ENCODE data around the gene GULP1.
"Not testable (repeated sequence)": the region's sequence is repeated elsewhere in the genome, so short reads cannot be mapped to it uniquely, and the experiment has no call there.

Gene GULP1

DNA sequence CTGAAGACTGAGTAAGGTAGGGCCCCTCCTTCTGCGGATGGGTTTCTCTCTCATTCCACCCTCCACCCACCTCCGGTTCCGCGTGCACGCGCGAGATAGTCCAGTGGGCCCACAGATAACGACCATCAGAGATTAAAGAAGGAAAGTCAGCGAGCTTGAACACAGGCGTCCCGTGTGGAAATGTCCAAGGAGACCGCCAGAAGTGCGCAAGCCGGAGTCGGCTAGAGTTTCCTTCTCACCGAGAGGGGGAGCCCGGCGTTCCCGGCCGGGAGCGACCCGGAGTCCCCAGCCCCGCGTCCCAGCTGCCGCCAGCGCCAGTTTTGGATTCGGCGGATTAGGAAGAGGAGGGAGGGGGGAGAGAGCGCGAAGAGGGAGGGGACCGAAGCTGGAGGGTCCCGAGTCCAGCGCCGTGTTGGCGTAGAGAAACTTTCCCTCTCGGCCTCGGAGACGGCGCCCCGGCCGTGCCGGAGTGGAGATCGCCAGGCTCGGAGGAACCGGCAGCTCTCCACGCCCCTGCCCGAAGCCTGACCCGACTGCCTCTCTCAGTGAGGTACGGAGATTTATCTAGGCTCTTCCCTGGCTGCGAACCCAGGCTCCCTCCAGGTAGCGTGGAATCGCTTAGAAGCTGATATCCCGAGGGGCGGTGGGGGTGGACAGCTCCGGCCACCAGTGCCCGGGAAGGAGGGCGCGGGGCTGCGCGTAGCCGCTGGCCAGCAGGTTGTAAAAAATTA lies at the start of gene GULP1:
Gene GULP1, plus strand, starts transcription at position 258 of the 731 bp plus-strand sequence. CDS start 185,829 bp downstream, outside the sequence.
- peak; percentile 85 for DNase-seq
- in situ Hi-C loops (cut with HindIII; ENCODE audit: low pct_ligation_motif_present, low pct_unique_long_range_greater_than_20kb, low sequenced_read_pairs) = no loop called here

DNA sequence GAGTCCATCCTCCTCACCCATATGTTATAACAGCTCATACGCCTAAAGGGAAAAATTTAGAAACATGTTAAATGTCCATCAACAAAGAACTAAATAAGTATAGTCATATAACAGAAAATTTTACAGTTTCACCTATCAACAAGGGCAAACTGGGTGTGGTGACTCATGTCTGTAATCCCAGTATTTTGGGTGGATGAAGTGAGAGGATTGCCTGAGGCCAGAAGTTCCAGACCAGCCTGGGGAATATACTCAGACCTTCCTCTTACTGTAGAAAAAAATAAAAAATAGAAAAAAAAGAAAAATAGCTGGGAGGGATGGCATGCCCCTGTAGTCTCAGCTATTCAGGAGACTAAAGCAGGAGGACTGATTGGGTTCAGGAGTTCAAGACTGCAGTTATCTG lies 48.3 kb upstream of the GULP1 start:
- DNase-seq = no peak
- in situ Hi-C loops (cut with HindIII; ENCODE audit: low pct_ligation_motif_present, low pct_unique_long_range_greater_than_20kb, low sequenced_read_pairs) = no loop called here

DNA sequence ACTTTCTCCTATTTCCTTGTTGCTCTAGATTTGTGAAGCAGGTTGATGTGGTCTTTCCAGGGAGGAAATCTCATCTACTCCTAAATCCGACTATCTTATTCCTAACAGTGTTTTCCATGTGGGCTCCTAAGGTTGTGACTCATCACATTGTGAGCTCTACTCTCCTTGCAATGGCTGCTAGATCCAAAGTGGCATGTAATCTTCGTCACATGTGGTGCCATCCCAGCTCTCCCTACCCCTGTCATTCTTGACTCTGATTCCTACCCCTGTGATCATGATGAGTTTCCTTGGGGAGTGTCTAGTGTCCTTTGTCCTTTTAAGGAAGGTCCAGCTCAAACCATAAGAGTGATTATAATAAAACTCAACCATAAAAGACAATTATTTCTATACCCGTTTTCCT lies 47.3 kb upstream of the GULP1 start:
- in situ Hi-C loops (cut with HindIII; ENCODE audit: low pct_ligation_motif_present, low pct_unique_long_range_greater_than_20kb, low sequenced_read_pairs) = no loop called here
- no peak for DNase-seq

DNA sequence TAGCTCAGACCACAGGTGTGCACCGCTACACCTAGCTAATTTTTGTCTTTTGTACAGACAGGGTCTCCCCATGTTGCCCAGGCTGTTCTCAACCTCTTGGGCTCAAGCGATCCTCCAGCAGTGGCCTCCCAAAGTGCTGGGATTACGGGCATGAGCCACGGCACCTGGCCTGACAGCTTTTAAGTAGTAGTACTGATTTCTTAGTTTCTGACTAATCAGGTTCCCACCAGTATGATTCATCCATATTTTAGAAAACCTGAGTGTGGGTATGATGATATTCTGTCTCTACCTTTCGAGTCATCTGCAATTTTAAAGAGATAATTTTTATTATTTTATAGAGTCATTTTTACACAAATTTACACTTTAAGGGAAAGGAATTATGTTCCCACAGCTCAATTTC lies 46.4 kb upstream of the GULP1 start:
- in situ Hi-C loops (cut with HindIII; ENCODE audit: low pct_ligation_motif_present, low pct_unique_long_range_greater_than_20kb, low sequenced_read_pairs) = no loop called here
- no peak for DNase-seq

- DNase-seq = no peak
- in situ Hi-C loops (cut with HindIII; ENCODE audit: low pct_ligation_motif_present, low pct_unique_long_range_greater_than_20kb, low sequenced_read_pairs) = no loop called here
These were observed 43.2 kb upstream of the GULP1 start for GRCh38 chr2:188248513-188248912.

DNA sequence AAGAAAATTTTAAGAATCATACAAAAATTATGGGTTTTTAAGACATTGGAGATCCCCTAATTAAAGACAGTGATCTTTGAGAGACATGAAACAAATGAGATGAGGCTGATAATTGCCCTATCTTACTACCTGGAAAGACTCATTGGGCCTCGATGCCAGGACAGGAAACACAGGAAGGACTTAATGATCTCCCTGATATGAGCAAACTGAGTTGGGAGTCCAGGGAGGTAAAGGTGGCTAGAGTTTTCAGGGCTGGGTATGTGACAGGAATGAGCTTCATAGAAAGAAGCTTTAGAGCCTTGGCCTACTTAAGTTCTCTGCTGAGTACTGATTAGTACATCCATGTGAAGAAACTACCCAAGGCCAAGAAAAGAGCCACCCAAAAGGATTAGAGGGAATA lies 40.6 kb upstream of the GULP1 start:
- DNase-seq = no peak
- in situ Hi-C loops (cut with HindIII; ENCODE audit: low pct_ligation_motif_present, low pct_unique_long_range_greater_than_20kb, low sequenced_read_pairs) = no loop called here

GRCh38 chr2:188256420-188256819 lies 35.3 kb upstream of the GULP1 start:
- in situ Hi-C loops (cut with HindIII; ENCODE audit: low pct_ligation_motif_present, low pct_unique_long_range_greater_than_20kb, low sequenced_read_pairs) = no loop called here

GRCh38 chr2:188265315-188265714 lies 26.4 kb upstream of the GULP1 start:
- in situ Hi-C loops (cut with HindIII; ENCODE audit: low pct_ligation_motif_present, low pct_unique_long_range_greater_than_20kb, low sequenced_read_pairs) = no loop called here
- DNase-seq = no peak

More at GRCh38 chr2:188256420-188256819, 35.3 kb upstream of the GULP1 start:
- DNase-seq = no peak

DNA sequence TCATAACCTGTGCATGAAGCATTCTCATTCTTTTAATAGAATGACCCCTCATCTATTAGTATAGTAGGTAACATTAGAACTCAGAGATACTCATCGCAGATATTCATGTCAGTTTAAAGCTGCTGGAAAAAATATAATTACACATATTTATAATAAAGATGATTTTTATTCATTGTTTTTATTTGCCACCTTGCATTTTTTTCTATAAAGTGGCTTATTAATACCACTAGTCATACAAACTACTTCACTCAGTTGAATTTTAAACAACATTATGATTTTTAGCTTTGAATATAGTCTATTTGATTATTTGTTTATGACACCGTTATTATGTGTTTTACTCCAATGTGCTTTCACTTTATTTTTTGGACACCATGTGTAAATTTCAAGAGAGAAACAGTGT lies 23.9 kb upstream of the GULP1 start:
- in situ Hi-C loops (cut with HindIII; ENCODE audit: low pct_ligation_motif_present, low pct_unique_long_range_greater_than_20kb, low sequenced_read_pairs) = no loop called here

DNA sequence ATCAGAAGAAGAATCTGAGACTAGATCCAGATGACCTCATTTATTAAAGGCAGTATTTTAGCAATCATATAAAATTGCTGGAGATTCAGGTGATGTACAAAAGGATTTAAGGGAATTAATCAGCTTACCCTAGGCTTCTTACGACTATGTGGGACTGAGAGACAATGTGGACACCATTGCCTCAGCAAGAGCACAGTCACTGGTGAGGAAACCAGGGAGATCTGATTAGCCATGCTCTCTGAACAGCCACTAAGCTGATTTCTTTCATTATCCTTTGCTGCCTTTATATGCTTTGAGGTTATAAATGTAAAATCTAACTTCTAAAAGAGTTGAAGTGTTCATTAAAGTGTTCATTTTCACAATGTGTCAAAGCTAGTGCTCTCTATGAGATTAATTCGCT lies 22.7 kb upstream of the GULP1 start:
- in situ Hi-C loops (cut with HindIII; ENCODE audit: low pct_ligation_motif_present, low pct_unique_long_range_greater_than_20kb, low sequenced_read_pairs) = no loop called here
- no peak for DNase-seq

More for the DNA sequence above, 23.9 kb upstream of the GULP1 start:
- DNase-seq = no peak

DNA sequence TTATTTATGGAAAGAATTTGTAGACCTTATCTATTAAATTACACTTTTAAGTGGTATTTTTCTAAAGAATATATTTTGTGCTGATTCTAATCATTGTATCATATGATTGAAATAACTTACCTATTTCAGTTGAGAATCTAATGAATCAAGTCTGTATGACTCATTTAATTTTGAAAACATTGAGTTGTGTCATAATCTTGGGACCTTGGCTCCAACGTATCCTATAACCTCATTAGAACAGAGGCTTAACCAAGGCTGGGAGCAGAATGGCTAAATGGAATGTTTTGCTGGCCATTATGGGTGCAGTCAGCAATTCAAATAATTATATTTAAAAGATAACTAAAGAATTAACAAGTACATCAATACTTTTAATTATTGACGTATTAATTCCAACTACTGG lies 19.6 kb upstream of the GULP1 start:
- in situ Hi-C loops (cut with HindIII; ENCODE audit: low pct_ligation_motif_present, low pct_unique_long_range_greater_than_20kb, low sequenced_read_pairs) = no loop called here
- DNase-seq = no peak

- DNase-seq = no peak
- in situ Hi-C loops (cut with HindIII; ENCODE audit: low pct_ligation_motif_present, low pct_unique_long_range_greater_than_20kb, low sequenced_read_pairs) = no loop called here
These were observed 17.4 kb upstream of the GULP1 start for GRCh38 chr2:188274274-188274673.

DNA sequence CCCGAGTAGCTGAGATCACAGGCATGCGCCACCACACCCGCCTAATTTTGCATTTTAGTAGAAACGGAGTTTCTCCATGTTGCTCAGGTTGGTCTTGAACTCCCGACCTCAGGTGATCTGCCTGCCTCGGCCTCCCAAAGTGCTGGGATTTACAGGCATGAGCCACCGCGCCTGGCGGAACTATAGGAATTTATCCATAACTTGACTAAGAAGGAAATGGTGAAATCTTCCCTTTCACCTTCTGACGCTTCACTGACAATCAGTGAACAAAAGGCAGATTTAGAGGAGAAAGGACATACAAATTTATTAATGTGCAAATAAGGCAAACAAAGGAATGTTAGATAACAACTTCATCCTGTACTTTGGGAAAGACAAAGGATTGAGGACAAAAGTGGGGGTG lies 15.4 kb upstream of the GULP1 start:
- DNase-seq = no peak
- in situ Hi-C loops (cut with HindIII; ENCODE audit: low pct_ligation_motif_present, low pct_unique_long_range_greater_than_20kb, low sequenced_read_pairs) = no loop called here

- in situ Hi-C loops (cut with HindIII; ENCODE audit: low pct_ligation_motif_present, low pct_unique_long_range_greater_than_20kb, low sequenced_read_pairs) = no loop called here
- no peak for DNase-seq
These were observed 13.9 kb upstream of the GULP1 start for GRCh38 chr2:188277786-188278185.

DNA sequence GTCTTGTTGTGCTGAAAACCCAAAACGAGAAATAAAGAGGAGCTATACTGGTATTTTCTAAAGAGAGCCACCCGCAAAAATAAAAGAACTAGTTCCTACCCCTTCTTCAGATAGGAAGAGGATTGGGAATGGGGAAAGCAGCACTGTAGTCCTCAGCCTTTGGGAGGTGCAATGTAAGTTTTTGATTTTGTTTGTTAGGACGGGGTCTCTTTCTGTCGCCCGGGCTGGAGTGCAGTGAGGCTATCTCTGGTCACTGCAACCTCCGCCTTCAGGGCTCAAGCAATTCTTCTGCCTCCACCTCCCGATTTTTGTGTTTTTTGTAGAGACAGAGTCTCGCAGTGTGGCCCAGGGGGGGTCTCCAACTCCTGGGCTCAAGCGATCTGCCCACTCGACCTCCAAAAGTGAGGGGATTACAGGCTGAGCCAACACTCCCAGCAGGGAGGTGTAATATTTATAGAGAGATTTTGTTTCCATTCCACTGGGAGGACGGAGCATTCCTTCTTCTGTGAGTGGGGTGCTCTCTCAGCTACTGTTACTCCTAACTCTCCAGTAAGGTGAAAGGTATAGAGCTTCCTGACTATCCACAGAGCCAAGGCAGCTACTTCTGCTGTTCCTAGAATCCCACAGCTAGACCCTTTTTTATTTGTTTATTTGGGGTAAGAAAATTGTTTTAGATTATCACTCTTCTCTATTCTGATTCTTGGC lies 13.1 kb upstream of the GULP1 start:
- in situ Hi-C loops (cut with HindIII; ENCODE audit: low pct_ligation_motif_present, low pct_unique_long_range_greater_than_20kb, low sequenced_read_pairs) = no loop called here
- DNase-seq = no peak

DNA sequence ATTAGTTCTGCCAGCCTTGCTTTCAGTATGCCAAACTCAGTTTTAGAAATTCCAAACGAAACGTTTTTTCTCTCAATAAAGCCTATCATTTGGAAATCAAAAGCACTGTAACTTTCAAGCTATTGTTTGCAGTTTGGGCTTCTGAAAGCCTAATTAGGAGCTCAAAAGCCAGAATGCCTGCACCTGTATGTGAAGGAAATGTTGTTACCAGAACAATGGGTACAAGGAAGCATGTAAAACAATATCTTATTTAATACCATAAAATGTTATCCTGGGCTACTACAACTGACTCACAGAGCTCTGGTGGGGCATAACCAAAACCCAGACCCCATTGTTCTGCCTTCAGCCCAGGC lies 12.6 kb upstream of the GULP1 start:
- DNase-seq = no peak

DNA sequence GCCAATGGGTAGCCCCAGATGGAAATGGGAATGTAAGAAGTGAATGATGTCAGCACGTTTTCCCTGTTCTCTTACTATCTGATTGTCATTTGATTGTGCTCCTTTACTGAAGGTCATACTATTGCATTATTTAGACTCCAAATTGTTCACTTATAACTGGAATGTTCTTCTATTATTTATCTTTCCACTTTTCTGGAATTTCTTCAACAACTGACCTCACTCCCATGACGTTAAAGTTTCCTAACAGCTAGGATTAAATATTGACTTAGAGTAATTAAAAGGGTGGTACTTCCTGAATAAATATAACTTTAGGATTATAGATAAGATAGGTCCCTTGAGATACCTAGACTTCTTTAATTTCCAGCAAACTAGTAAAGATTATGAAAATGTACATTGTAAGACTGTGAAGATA lies 10.9 kb upstream of the GULP1 start:
- in situ Hi-C loops (cut with HindIII; ENCODE audit: low pct_ligation_motif_present, low pct_unique_long_range_greater_than_20kb, low sequenced_read_pairs) = no loop called here
- DNase-seq = no peak

More for the DNA sequence above, 12.6 kb upstream of the GULP1 start:
- in situ Hi-C loops (cut with HindIII; ENCODE audit: low pct_ligation_motif_present, low pct_unique_long_range_greater_than_20kb, low sequenced_read_pairs) = no loop called here

GRCh38 chr2:188282907-188283306 lies 8.8 kb upstream of the GULP1 start:
- no peak for DNase-seq
- in situ Hi-C loops (cut with HindIII; ENCODE audit: low pct_ligation_motif_present, low pct_unique_long_range_greater_than_20kb, low sequenced_read_pairs) = no loop called here

- in situ Hi-C loops (cut with HindIII; ENCODE audit: low pct_ligation_motif_present, low pct_unique_long_range_greater_than_20kb, low sequenced_read_pairs); DNase-seq: not testable (repeated sequence)
These were observed 7.4 kb upstream of the GULP1 start for GRCh38 chr2:188284251-188284650.

GRCh38 chr2:188285049-188285448 lies 6.6 kb upstream of the GULP1 start:
- in situ Hi-C loops (cut with HindIII; ENCODE audit: low pct_ligation_motif_present, low pct_unique_long_range_greater_than_20kb, low sequenced_read_pairs) = no loop called here
- no peak for DNase-seq
